Glomerular endothelial cell (primary cell): ENCODE data around the gene CA5A. TPM values are rescaled to one million over a fixed set of nuclear protein-coding genes. Genes with fewer than 3 reads are reported as not detected.
"Not testable (repeated sequence)": the region's sequence is repeated elsewhere in the genome, so short reads cannot be mapped to it uniquely, and the experiment has no call there.

Experiments
- DNase-seq: peaks from one replicate; pipeline ENCODE4 v3.0.0-alpha.2; 2011; ENCODE audit warnings: low read depth, low spot score; ENCODE audit errors: extremely low read depth
- total RNA-seq: library from RNA; depleted of rRNA; stranded (reverse); fragments of >200 nt; gene quantifications from 2 replicates; pipeline ENCODE4 v1.2.3, GENCODE V29; 2015

Gene CA5A
- total RNA-seq, result not detected in 2 replicates

DNA sequence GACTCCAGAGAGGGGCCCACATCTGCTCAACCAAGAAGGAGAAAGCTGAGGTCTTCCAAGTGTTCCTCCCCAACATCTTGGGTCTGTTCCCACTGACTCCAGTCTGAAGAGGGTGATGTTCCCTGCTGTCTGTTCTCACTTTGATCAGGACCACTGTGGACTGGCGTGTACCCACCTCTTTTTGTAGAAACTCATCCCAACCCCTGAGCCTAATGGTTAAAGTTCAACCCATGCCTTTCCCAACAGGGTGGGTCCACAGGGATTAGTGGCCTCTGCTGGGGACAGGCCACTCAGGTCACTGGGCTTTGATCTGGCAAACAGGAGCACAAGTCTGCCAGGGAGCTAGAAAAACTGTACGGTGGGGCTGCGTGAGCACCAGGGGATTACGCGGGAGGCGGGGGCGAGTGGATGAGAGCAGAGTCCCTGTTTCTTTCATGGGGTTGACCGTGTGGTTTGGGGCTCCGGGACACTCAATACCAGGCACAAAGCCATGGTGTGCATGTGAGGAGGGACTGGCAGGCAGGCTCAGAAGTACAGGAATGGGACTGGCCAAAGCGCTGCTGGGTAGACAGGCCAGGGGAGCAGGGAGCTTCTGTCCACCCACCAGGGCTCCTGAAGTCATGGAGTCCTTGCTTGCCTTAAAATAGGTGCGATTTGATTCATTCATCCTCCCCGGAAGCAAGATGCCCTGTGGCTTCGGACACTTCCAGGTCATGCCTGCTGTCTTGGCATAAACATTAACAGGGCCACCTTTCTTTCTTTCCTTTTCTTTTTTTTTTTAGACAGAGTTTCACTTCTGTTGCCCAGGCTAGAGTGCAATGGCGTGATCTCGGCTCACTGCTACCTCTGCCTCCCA, at the start of gene CA5A:
TSS of gene CA5A (minus strand) at position 155 of the 856 bp plus-strand sequence. CDS start at position 76, 79 bp downstream.
- DNase-seq, result no peak

DNA sequence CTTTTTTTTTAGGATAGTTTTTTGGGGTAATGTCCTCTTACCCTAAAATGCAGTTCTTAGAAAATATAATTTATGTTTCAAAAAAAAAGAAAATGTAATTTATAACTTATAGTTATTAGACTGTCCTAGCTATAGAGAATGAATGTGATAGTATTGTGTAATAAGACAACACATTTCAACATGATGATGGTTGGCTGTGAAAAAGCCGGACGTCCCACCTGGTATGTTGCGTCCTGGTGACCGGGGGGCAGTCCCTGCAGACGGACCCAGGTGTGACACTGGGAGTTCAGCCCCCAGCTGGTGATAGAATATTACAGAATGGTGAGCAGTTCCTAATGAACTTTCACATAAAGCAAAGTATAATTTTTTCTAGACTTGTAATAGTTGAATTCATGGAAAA, 49.2 kb upstream of the CA5A start:
- DNase-seq, result not testable (repeated sequence)

- DNase-seq, result no peak
Measured at GRCh38 chr16:87984632-87985267, 48.4 kb upstream of the CA5A start.

- DNase-seq, result not testable (repeated sequence)
Measured at GRCh38 chr16:87984180-87984579, 47.9 kb upstream of the CA5A start.

DNA sequence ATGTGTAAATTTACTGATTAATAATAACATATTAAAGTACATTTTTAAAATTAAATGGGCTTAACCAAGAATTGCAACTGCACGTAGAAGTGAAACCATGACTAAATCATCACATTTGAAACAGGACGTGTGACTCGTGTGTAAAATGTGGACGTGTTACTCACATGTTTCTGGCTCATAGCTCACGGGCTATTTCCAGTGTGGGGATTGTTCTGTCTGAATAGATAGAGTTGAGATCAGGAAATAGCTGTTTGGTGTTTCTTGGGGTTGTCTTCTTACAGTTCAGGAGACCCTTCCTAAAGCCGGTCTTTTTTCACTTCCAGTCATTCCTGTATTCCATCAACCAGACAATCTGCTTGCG, 47.4 kb upstream of the CA5A start:
- not testable (repeated sequence) for DNase-seq

DNA sequence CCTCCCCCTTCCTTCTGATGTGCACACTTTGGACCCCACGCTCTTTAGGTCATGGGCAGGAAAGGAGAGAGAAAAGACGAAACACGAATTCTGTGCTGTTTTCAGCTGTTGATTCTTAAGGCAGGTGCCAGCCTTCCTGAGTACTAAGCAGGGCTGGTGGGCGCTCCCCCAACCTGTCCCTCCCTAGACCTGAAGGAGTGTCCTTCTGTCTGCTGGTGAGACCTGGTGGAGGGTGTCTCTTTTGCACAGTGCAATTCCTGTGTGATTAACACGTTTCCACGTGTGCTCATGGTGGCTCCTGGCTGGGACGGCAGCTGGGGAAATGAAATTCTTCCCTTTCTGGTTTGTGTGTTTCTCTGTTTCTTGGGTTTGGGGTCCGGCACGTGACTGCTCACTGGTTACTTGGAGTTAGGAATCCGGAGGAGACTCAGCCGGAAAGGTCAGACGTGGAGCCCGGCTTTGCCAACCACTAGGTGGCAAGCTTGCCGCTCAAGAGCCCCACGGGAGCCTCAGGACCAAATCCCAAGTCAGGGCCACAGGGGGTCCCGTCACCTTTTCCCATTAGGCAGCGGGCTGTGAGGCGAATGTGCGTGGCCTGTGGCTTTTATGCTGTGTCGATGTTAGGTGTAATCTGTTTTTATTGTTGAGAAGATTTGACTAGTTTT, 46.9 kb upstream of the CA5A start:
- DNase-seq, result not testable (repeated sequence)

DNA sequence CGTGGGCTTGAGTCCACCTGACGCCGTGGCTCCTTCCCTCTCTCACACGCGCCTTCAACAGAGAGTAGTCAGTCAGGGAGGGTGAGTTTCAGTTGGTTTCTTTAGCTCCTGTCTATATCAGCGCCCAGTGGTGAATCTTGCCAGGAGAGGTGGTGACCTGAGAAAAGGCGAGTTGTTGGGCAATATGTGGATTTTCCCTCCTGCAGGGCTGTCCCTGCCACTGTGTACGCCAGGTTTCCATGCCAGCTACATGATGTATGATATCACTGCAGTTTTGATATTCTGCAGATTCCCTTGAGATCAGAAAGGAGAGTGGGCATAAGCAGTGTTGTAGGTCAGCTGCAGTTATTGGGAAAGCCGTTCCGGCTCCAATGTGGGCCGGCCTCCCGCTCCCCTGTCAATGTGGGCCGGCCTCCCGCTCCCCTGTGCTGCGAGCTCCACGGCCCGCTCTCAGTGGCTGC, 46.3 kb upstream of the CA5A start:
- no peak for DNase-seq

DNA sequence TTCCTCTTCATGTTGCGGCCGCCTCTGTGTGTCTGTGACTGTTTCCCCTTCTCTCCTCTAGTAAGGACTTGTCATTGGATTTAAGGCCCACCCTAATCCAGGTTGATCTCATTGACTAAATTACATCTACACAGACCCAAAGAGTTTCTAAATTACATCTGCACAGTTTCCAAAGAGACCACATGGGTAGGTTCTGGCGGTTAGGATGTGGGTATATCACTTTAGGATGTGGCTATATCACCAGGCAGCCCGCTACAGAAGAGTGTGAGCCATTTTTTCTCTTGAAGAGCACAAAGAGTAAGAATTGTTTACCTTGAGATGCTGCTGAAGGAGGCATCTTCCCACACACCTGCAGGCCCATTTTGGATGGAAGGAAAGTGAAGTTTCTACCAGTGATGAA, 45.0 kb upstream of the CA5A start:
- not testable (repeated sequence) for DNase-seq

DNA sequence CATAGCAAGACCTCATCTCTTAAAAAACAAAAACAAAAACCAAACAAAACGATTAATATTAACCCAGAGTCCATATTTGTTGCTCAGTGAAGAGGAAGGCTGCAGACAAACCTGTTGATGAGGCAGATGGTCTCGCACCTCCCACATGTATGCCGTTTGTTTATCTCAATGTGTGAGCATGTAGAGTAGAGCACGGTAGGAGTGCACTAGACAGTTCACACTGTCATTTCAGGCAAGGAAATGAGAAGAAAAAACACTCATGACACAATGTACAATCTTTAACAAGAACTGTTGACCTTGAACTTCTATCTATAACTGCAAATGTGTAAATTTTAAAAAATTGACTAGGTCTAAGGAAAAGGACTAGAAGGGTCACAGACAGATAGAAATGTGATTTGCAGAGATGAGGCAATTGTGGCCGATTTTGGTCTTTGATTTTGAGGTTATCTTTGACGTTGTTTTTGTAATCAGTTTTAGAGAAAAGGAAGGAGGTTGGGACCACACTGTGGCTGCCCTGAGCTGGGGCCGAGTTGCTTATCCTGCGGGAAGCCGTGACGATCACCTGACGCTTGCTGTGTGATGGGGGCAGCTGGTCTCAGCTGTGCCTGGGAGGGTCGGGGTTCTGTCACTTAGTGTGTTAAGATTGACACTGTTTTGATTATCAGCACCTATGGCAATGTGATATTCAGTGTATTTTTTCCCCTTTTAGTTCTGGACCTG, 43.7 kb upstream of the CA5A start:
- DNase-seq, result not testable (repeated sequence)

DNA sequence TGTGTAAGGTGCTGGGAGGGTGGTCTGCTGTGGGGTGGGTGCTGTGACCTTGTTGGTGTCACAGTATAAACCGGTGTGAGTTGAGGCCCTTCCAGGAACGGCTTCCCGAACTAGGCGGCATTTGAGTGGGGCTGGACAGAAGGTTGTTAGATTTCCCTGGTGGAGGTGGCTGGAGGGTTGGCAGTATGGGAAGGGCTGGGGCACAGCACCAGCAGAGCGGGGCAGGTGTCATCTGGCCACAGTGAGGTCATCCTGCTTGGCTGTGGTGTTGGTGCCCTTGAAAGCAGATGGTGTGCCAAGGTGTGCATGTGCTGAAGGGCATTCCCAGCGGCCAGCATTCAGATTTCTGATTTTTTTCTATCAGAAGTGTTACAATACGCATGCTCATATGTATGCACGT, 43.0 kb upstream of the CA5A start:
- no peak for DNase-seq

DNA sequence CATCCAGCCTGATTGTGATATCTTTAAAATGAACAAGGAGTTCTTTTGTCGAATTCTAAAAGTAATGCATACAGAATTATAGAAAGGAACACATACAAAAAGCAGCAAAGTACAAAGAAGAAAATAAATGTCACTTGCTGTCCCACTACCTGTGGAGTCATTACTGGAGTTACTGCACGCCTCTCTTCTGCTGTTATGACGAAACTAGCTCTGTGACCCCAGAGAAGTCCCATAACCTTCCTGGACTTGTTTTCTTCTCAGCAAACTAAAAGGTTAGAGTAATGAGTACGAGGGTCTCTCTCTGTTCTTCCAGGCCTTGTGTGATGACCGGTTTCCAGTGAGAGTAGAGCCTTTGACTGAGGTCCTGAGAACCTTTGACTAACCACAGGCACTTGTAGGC, 41.8 kb upstream of the CA5A start:
- DNase-seq, result no peak

DNA sequence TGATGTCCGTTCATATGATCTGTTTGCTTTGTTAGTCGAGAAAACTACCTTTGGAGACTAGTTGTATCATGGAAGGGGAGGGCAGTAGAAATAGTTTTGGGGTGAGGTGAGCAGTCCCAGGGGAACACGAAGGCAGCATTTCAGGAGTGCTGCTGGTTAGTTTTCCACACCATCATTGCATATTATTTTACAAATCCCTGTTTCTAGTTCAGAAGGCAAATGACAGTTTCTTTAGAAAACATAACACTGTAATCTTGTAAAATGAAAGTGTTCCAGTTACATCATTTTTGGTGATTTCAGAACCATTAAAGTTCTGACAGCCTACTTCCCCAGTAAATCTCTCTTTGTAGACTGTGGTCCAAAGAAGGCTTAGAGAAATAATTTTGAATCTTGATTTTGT, 40.3 kb upstream of the CA5A start:
- DNase-seq, result no peak

GRCh38 chr16:87974178-87974577, 37.8 kb upstream of the CA5A start:
- DNase-seq, result no peak

GRCh38 chr16:87973717-87974116, 37.4 kb upstream of the CA5A start:
- no peak for DNase-seq

GRCh38 chr16:87971933-87972332, 35.6 kb upstream of the CA5A start:
- DNase-seq, result no peak

GRCh38 chr16:87970186-87970585, 33.9 kb upstream of the CA5A start:
- DNase-seq, result no peak

- DNase-seq, result no peak
Measured at GRCh38 chr16:87968541-87968940, 32.2 kb upstream of the CA5A start.

GRCh38 chr16:87966685-87967185, 30.4 kb upstream of the CA5A start:
- no peak for DNase-seq

DNA sequence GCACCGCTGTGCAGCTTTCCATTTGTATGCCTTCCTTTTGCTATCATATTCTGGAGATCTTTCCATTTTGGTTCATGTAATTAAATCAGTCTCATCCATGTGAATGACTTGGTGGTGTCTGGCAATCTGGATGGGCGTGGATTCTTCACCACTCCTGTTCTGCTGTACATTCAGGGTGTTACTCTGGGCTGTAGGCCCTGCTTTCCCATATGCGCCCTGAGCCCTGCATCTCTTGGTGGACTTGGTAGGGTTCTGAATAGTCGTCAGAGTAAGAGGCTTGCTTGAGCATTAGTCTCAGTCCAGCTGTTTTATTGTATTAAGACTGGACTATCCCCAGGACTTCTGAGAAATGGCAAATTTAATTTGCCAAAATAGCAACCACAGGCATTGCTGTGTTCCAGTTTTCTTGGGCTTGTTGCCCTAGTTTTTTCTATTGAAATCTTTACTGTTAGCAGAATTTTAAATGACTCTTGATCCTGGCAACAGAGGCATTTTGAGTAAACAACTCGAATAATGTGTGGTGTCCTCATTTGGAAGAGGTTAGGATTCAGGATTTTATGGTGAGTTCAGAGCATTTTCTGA, 29.8 kb upstream of the CA5A start:
- no peak for DNase-seq

DNA sequence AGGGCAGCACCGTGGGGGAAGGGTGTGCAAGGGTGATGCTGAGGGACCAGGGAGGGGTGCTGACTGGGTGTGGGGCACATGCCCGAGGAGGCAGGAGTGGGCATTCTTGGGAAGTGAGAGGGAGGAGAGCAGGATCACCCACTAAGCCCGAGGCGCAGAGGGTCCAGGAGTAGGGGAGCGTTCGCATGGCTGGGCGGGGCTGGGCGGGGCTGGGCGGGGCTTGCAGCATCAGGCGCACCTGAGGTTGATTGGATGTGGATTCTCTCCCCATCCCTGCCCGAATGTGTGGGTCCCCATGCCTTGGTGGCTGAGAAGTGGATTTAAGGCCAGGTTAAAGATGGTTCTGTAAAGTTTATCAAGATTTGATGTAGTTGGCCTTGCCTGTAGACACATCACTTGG, 29.1 kb upstream of the CA5A start:
- no peak for DNase-seq
